MM.1S (cell line): ENCODE measurements around the gene SRP9.

Experiments used
- DNase-seq: peaks from one replicate; pipeline ENCODE4 v3.0.0-alpha.2; 2015
- H2AFZ ChIP-seq: fragments of 300-600 bp; sonication (generic); 2 replicates; pipeline ENCODE4 v1.6.0; 2016; ENCODE audit warnings: antibody characterized with exemption, low read length
- H3F3A ChIP-seq: fragments of 300-600 bp; sonication (generic); 2 replicates; pipeline ENCODE4 v1.6.1; 2016; ENCODE audit warnings: mild to moderate bottlenecking, antibody characterized with exemption, low read length, moderate library complexity, mixed read lengths; ENCODE audit not compliant: insufficient read depth
- H3K27ac ChIP-seq: fragments of 300-600 bp; sonication (generic); 2 replicates; pipeline ENCODE4 v1.5.1; 2016; ENCODE audit warnings: mild to moderate bottlenecking, low read length
- H3K27me3 ChIP-seq: fragments of 300-600 bp; sonication (generic); replicated peaks from 2 replicates; pipeline ENCODE4 v1.6.0; 2016; ENCODE audit warnings: low read length; ENCODE audit not compliant: insufficient read depth
- H3K36me3 ChIP-seq: fragments of 300-600 bp; sonication (generic); replicated peaks from 2 replicates; pipeline ENCODE4 v1.6.1; 2016; ENCODE audit warnings: mild to moderate bottlenecking, low read length, mixed read lengths; ENCODE audit not compliant: insufficient read depth
- H3K4me1 ChIP-seq: fragments of 300-600 bp; sonication (generic); 2 replicates; pipeline ENCODE4 v1.6.1; 2016; ENCODE audit warnings: low read length, mixed read lengths
- H3K4me2 ChIP-seq: fragments of 300-600 bp; sonication (generic); 2 replicates; pipeline ENCODE4 v1.6.0; 2016; ENCODE audit warnings: low read depth, low read length
- H3K4me3 ChIP-seq: fragments of 300-600 bp; sonication (generic); 2 replicates; pipeline ENCODE4 v1.5.1; 2016; ENCODE audit warnings: low read length, mixed read lengths
- H3K79me2 ChIP-seq: fragments of 300-600 bp; sonication (generic); 2 replicates; pipeline ENCODE4 v1.6.1; 2016; ENCODE audit warnings: mixed run types, low read length, mixed read lengths
- H3K9ac ChIP-seq: fragments of 300-600 bp; sonication (generic); 2 replicates; pipeline ENCODE4 v1.6.1; 2016; ENCODE audit warnings: low read length, mixed read lengths
- H3K9me2 ChIP-seq: fragments of 300-600 bp; sonication (generic); replicated peaks from 2 replicates; pipeline ENCODE4 v1.6.1; 2016; ENCODE audit warnings: mild to moderate bottlenecking, low read length, mixed read lengths; ENCODE audit not compliant: insufficient read depth
- H3K9me3 ChIP-seq: fragments of 300-600 bp; sonication (generic); replicated peaks from 2 replicates; pipeline ENCODE4 v1.6.1; 2016; ENCODE audit warnings: mild to moderate bottlenecking, low read length, mixed read lengths; ENCODE audit not compliant: insufficient read depth
- H4K20me1 ChIP-seq: fragments of 300-600 bp; sonication (generic); 2 replicates; pipeline ENCODE4 v1.6.1; 2016; ENCODE audit warnings: mild to moderate bottlenecking, low read length, moderate library complexity, mixed read lengths; ENCODE audit not compliant: insufficient read depth
- EZH2 ChIP-seq: fragments of 300-600 bp; sonication (generic); optimal IDR thresholded peaks from 2 replicates; pipeline ENCODE3; 2017; ENCODE audit warnings: low read depth, mild to moderate bottlenecking, antibody characterized with exemption, low read length, mixed read lengths
- EZH2phosphoT487 ChIP-seq: fragments of 300-600 bp; sonication (generic); IDR thresholded peaks from 2 replicates; pipeline ENCODE4 v1.6.1; 2018; ENCODE audit warnings: antibody characterized with exemption, low read length
- TF ChIP-seq, protein P1 (sequence below): fragments of 300-600 bp; sonication (generic); IDR thresholded peaks from 2 replicates; pipeline ENCODE4 v1.5.1; 2016; ENCODE audit warnings: antibody characterized with exemption, low read length, mixed read lengths

SRP9 gene

DNA sequence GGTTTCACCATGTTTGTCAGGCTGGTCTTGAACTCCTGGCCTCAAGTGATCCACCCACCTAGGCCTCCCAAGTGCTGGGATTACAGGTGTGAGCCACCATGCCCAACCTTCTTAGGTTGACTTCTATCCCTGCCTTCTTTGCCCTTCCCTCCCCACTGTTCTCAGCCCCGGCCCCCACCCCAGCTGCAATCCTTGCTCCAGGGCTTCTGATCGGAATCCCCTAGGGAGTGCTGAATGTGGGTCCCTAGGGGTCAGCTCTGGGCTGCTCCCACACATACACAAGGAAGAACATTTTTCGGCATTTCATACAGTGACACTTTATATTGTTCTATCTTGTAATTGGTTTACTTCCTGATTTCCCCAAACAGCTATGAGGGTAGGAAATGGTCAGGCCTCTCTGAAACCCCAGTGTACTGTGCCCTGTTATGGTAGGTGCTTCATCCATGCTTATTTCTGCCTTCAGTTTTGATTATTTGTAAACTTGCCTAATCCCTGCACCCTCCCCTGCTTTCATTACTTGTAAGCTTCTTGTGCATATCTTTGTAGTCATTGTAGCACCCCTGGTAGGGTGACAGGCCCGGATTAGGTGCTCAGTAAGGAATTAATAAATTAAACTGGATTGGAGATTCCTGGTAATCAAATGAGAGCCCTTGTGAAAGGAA, 5.8 kb upstream of the SRP9 start:
- no peaks in the 10 kb centered on the region for H3K9me2 ChIP-seq
- no peaks in the 10 kb centered on the region for H3F3A ChIP-seq
- H3K27ac ChIP-seq = no peak overlapping the region
- DNase-seq = no peak
- no peaks in the 10 kb centered on the region for H3K4me1 ChIP-seq
- TF ChIP-seq, protein P1, sequence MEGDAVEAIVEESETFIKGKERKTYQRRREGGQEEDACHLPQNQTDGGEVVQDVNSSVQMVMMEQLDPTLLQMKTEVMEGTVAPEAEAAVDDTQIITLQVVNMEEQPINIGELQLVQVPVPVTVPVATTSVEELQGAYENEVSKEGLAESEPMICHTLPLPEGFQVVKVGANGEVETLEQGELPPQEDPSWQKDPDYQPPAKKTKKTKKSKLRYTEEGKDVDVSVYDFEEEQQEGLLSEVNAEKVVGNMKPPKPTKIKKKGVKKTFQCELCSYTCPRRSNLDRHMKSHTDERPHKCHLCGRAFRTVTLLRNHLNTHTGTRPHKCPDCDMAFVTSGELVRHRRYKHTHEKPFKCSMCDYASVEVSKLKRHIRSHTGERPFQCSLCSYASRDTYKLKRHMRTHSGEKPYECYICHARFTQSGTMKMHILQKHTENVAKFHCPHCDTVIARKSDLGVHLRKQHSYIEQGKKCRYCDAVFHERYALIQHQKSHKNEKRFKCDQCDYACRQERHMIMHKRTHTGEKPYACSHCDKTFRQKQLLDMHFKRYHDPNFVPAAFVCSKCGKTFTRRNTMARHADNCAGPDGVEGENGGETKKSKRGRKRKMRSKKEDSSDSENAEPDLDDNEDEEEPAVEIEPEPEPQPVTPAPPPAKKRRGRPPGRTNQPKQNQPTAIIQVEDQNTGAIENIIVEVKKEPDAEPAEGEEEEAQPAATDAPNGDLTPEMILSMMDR = no peak
- no peak for TF ChIP-seq EZH2phosphoT487
- TF ChIP-seq EZH2 = no peak
- H4K20me1 ChIP-seq = no peaks in the 10 kb centered on the region
- H3K27me3 ChIP-seq = no peaks in the 10 kb centered on the region
- H3K4me2 ChIP-seq = no peak overlapping the region
- H3K79me2 ChIP-seq = 0 out of 2 replicates have a peak, but pooled peaks cover 2% of the 10 kb centered on the region
- no peak overlapping the region for H3K4me3 ChIP-seq
- H3K9ac ChIP-seq = no peak overlapping the region
- peak overlapping the region; percentile 3 for H2AFZ ChIP-seq
- H3K9me3 ChIP-seq = no peaks in the 10 kb centered on the region
- H3K36me3 ChIP-seq = no peaks in the 10 kb centered on the region

DNA sequence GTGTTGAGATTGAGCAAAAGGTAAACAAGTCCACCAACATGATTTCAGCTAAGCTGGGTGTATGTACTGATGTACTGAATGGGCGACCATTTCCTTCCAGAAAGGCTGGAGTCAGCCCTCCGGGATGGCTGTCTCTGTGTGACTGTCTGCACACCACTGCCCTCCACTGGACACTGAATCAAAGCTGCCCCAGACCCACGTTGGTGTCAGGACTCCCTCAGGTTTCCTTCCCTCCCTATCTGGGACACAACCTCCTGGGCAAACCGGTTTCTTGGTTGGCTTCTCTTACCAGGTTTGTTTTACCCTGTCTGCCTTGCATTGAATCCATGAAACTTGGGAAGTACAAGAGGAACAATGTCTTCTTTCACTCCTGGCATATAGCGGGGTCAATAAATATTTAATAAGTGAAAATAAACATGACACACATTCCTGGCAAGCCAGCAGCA, 5.3 kb upstream of the SRP9 start:
- Histone ChIP-seq H3K9me2 (no peaks in the 10 kb centered on the region), H3K4me1 (no peaks in the 10 kb centered on the region), H4K20me1 (no peaks in the 10 kb centered on the region), H3K27ac (no peak overlapping the region), H2AFZ (peak overlapping the region; percentile 3), H3K9me3 (no peaks in the 10 kb centered on the region), H3K27me3 (no peaks in the 10 kb centered on the region), H3F3A (peaks cover 3% of the 10 kb centered on the region; the same call in 1 of the 2 replicates), H3K4me3 (no peak overlapping the region), H3K79me2 (0 out of 2 replicates have a peak, but pooled peaks cover 5% of the 10 kb centered on the region), H3K9ac (no peak overlapping the region), H3K4me2 (no peak overlapping the region), H3K36me3 (no peaks in the 10 kb centered on the region)
- TF ChIP-seq, protein P1 = peak; percentile 92
- TF ChIP-seq EZH2phosphoT487 (no peak), EZH2 (no peak)
- peak; percentile 57 for DNase-seq

DNA sequence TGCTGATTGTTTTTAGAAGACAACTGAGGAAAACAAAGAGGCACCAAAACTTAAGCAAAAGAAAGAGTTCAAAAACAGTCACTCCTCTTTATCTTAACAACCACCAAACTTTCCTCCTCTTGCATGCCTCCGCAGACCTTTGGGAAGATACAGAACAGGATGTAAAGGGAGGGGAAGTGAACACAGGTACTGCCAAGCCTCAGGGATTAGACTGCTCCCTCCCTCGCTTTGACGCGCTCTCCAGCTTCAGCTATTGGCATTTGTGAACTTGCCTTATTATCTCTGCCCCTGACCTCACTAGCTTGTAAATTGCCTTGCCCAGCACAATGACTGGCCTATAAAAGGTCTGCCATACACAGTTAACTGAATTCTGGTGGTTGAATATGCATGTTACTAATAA, 4.8 kb upstream of the SRP9 start:
- H4K20me1 ChIP-seq = no peaks in the 10 kb centered on the region
- no peak overlapping the region for H3K4me2 ChIP-seq
- H3K9me2 ChIP-seq = no peaks in the 10 kb centered on the region
- H3F3A ChIP-seq = peaks cover 4% of the 10 kb centered on the region; the same call in 1 of the 2 replicates
- no peak overlapping the region for H2AFZ ChIP-seq
- no peaks in the 10 kb centered on the region for H3K36me3 ChIP-seq
- no peak overlapping the region for H3K27ac ChIP-seq
- no peaks in the 10 kb centered on the region for H3K27me3 ChIP-seq
- no peaks in the 10 kb centered on the region for H3K4me1 ChIP-seq
- DNase-seq = no peak
- H3K9ac ChIP-seq = no peak overlapping the region
- no peaks in the 10 kb centered on the region for H3K9me3 ChIP-seq
- no peak for TF ChIP-seq EZH2
- TF ChIP-seq, protein P1 = no peak
- no peak for TF ChIP-seq EZH2phosphoT487
- peaks cover 6% of the 10 kb centered on the region for H3K79me2 ChIP-seq
- no peak overlapping the region for H3K4me3 ChIP-seq
